Caki2 (cell line): ENCODE results near the gene PIK3C2G. TPM values are rescaled to one million over a fixed set of nuclear protein-coding genes. Genes with fewer than 3 reads are reported as not detected.

ENCODE experiments used
- DNase-seq: peaks from one replicate; pipeline ENCODE4 v3.0.0-alpha.2; 2015; ENCODE audit warnings: low read depth
- in situ Hi-C: cut with HindIII; loops from 2 replicates; pipeline ENCODE4 v1.10.0; 2016; ENCODE audit warnings: low sequenced_read_pairs, low pct_unique_long_range_greater_than_20kb, mixed read lengths
- total RNA-seq: library from RNA; depleted of rRNA; stranded (reverse); fragments of >200 nt; shearing (Covaris generic); gene quantifications from 2 replicates; pipeline ENCODE4 v1.2.3, GENCODE V29; 2014; ENCODE audit warnings: low replicate concordance

Gene PIK3C2G
- total RNA-seq, 1 experiment from 2014 or later = not detected

- no peak for DNase-seq
Measured at GRCh38 chr12:18320976-18321375, 59.7 kb downstream of the PIK3C2G start.

GRCh38 chr12:18323159-18323558, 61.8 kb downstream of the PIK3C2G start:
- in situ Hi-C loops = no loop called here

More at GRCh38 chr12:18320976-18321375, 59.7 kb downstream of the PIK3C2G start:
- in situ Hi-C loops = no loop called here

GRCh38 chr12:18327036-18327435, 65.7 kb downstream of the PIK3C2G start:
- in situ Hi-C loops = no loop called here
- DNase-seq = no peak

More at GRCh38 chr12:18323159-18323558, 61.8 kb downstream of the PIK3C2G start:
- DNase-seq = no peak

- no peak for DNase-seq
- in situ Hi-C loops = no loop called here
Measured at GRCh38 chr12:18332173-18332572, 70.9 kb downstream of the PIK3C2G start.

GRCh38 chr12:18339633-18340032, 78.3 kb downstream of the PIK3C2G start:
- DNase-seq = no peak
- in situ Hi-C loops = no loop called here

- in situ Hi-C loops = no loop called here
- DNase-seq = no peak
Measured at GRCh38 chr12:18340186-18340585, 78.9 kb downstream of the PIK3C2G start.

- no peak for DNase-seq
- in situ Hi-C loops = no loop called here
Measured at GRCh38 chr12:18340786-18341185, 79.5 kb downstream of the PIK3C2G start.

GRCh38 chr12:18343708-18344107, 82.4 kb downstream of the PIK3C2G start:
- in situ Hi-C loops = no loop called here

GRCh38 chr12:18345021-18345735, 83.9 kb downstream of the PIK3C2G start:
- in situ Hi-C loops = no loop called here
- DNase-seq = no peak

More at GRCh38 chr12:18343708-18344107, 82.4 kb downstream of the PIK3C2G start:
- no peak for DNase-seq

- no peak for DNase-seq
- in situ Hi-C loops = no loop called here
Measured at GRCh38 chr12:18352312-18352711, 91.0 kb downstream of the PIK3C2G start.

- in situ Hi-C loops = no loop called here
- no peak for DNase-seq
Measured at GRCh38 chr12:18355429-18355828, 94.1 kb downstream of the PIK3C2G start.

- no peak for DNase-seq
- in situ Hi-C loops = no loop called here
Measured at GRCh38 chr12:18358077-18358476, 96.8 kb downstream of the PIK3C2G start.

- DNase-seq = no peak
- in situ Hi-C loops = no loop called here
Measured at GRCh38 chr12:18358930-18359329, 97.6 kb downstream of the PIK3C2G start.

GRCh38 chr12:18361433-18361832, 100.1 kb downstream of the PIK3C2G start:
- in situ Hi-C loops = no loop called here

GRCh38 chr12:18363321-18363720, 102.0 kb downstream of the PIK3C2G start:
- DNase-seq = no peak
- in situ Hi-C loops = no loop called here

More at GRCh38 chr12:18361433-18361832, 100.1 kb downstream of the PIK3C2G start:
- no peak for DNase-seq

- DNase-seq = no peak
- in situ Hi-C loops = no loop called here
Measured at GRCh38 chr12:18368594-18368993, 107.3 kb downstream of the PIK3C2G start.

- in situ Hi-C loops = no loop called here
- no peak for DNase-seq
Measured at GRCh38 chr12:18373181-18373580, 111.9 kb downstream of the PIK3C2G start.

GRCh38 chr12:18375131-18375530, 113.8 kb downstream of the PIK3C2G start:
- in situ Hi-C loops = no loop called here
- no peak for DNase-seq

- in situ Hi-C loops = no loop called here
- DNase-seq = no peak
Measured at GRCh38 chr12:18375583-18375982, 114.3 kb downstream of the PIK3C2G start.

GRCh38 chr12:18382236-18382885, 121.0 kb downstream of the PIK3C2G start:
- in situ Hi-C loops = no loop called here

More at GRCh38 chr12:18382236-18382885, 121.0 kb downstream of the PIK3C2G start:
- DNase-seq = no peak
